Tibial artery (tissue), 4 donors: ENCODE data around the gene PHAX.
"Not testable (repeated sequence)": the region's sequence is repeated elsewhere in the genome, so short reads cannot be mapped to it uniquely, and the experiment has no call there.

Experiments used
- DNase-seq, 2 donors: peaks; one replicate each; pipeline ENCODE4 v3.0.0-alpha.2; 2019
- H3K27ac ChIP-seq, 2 donors: fragments of 200-600 bp; sonication (generic) in 1 of 2; 1 replicate in 1 of 2; 2 replicates in 1 of 2; pipeline ENCODE4 v1.5.1; 2018 to 2019; ENCODE audit warnings: mild to moderate bottlenecking in 1 of 2
- H3K27me3 ChIP-seq, 2 donors: fragments of 200-600 bp; sonication (generic) in 1 of 2; one replicate each; pipeline versions ENCODE4 v1.5.1 to v1.6.0; 2016 to 2019
- H3K36me3 ChIP-seq, 3 donors: fragments of 200-600 bp; sonication (generic) in 2 of 3; one replicate each; pipeline ENCODE4 v1.5.1; 2016 to 2019; ENCODE audit warnings: mild to moderate bottlenecking in 2 of 3
- H3K4me1 ChIP-seq, 4 donors: fragments of 200-600 bp; sonication (generic) in 2 of 4; 1 replicate in 3 of 4; 2 replicates in 1 of 4; pipeline ENCODE4 v1.5.1; 2016 to 2019
- H3K4me3 ChIP-seq, 2 donors: fragments of 200-600 bp; sonication (generic) in 1 of 2; 1 replicate in 1 of 2; 2 replicates in 1 of 2; pipeline ENCODE4 v1.5.1; 2018 to 2019; ENCODE audit warnings: mild to moderate bottlenecking in 2 of 2
- H3K9me3 ChIP-seq, 3 donors: fragments of 200-600 bp; sonication (generic) in 1 of 3; one replicate each; pipeline ENCODE4 v1.5.1; 2016 to 2019
- intact Hi-C: fragments of 100-400 bp; cut with DNase I; formaldehyde crosslinking; loops from one replicate; pipeline ENCODE4 v1.15.0; 2023; ENCODE audit warnings: low total_unique reads
- TF ChIP-seq, protein P1 (sequence below), 2 experiments: fragments of 200-600 bp in 1 of 2; fragments of 450-650 bp in 1 of 2; IDR thresholded peaks; one replicate each; pipeline ENCODE4 v1.5.1; 2017 to 2019; ENCODE audit warnings: antibody characterized with exemption in 2 of 2, mild to moderate bottlenecking in 1 of 2, moderate library complexity in 1 of 2

Gene PHAX

DNA sequence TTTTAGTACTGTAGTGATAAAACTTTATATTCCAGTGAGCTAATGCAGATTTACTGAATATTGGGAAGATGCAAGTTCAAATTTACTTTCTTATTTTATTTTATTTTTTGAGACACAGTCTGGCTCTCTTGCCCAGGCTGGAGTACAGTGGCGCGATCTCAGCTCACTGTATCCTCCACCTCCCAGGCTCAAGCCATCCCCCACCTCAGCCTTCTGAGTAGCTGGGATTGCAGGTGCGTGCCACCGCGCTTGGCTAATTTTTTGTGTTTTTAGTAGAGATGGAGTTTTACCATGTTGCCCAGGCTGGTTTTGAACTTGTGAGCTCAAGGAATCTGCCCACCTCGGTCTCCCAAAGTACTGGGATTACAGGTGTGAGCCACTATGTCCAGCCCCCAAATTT, 9.9 kb downstream of the PHAX start:
- Histone ChIP-seq H3K4me1 (peaks cover 0 to 19% (median 4%) of the 10 kb centered on the region in 4 donors), H3K9me3 (no peaks in the 10 kb centered on the region), H3K4me3 (no peak overlapping the region), H3K27ac (no peak overlapping the region), H3K27me3 (no peaks in the 10 kb centered on the region), H3K36me3 (peaks cover 41 to 76% (median 44%) of the 10 kb centered on the region in 3 donors)
- DNase-seq, result no peak
- intact Hi-C loops, result no loop called here
- TF ChIP-seq, protein P1, sequence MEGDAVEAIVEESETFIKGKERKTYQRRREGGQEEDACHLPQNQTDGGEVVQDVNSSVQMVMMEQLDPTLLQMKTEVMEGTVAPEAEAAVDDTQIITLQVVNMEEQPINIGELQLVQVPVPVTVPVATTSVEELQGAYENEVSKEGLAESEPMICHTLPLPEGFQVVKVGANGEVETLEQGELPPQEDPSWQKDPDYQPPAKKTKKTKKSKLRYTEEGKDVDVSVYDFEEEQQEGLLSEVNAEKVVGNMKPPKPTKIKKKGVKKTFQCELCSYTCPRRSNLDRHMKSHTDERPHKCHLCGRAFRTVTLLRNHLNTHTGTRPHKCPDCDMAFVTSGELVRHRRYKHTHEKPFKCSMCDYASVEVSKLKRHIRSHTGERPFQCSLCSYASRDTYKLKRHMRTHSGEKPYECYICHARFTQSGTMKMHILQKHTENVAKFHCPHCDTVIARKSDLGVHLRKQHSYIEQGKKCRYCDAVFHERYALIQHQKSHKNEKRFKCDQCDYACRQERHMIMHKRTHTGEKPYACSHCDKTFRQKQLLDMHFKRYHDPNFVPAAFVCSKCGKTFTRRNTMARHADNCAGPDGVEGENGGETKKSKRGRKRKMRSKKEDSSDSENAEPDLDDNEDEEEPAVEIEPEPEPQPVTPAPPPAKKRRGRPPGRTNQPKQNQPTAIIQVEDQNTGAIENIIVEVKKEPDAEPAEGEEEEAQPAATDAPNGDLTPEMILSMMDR (IDR thresholded peaks at IDR 0.05), result no peak

DNA sequence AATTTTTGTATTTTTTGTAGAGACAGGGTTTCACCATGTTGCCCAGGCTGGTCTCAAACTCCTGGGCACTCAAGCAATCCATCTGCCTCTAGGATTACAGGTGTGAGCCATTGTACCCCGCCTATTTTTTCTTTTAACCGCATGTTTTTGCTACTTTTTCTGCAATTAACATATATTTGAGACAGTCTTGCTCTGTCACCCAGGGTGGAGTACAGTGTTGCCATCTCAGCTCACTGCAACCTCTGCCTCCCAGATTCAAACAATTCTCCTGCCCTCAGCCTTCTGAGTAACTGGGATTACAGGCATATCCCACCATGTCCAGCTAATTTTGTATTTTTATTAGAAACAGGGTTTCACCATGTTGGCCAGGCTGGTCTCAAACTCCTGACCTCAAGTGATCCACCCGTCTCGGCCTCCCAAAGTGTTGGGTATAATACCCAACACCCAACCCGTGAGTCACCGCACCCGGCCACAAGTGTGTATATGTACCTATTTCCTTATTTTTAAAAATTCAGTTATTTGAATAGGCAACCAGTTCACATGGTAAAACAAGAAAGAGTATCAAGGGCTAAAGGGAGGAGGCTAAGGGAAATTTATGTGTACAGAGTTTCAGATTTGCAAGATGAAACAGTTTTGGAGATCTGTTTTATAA, 13.3 kb downstream of the PHAX start:
- Histone ChIP-seq H3K9me3 (no peaks in the 10 kb centered on the region), H3K4me3 (no peak overlapping the region), H3K4me1 (no peaks in the 10 kb centered on the region), H3K36me3 (peaks cover 36 to 74% (median 48%) of the 10 kb centered on the region in 3 donors), H3K27me3 (no peaks in the 10 kb centered on the region), H3K27ac (no peak overlapping the region)
- intact Hi-C loops, result no loop called here
- no peak for DNase-seq
- TF ChIP-seq, protein P1 (IDR thresholded peaks at IDR 0.05), result no peak

DNA sequence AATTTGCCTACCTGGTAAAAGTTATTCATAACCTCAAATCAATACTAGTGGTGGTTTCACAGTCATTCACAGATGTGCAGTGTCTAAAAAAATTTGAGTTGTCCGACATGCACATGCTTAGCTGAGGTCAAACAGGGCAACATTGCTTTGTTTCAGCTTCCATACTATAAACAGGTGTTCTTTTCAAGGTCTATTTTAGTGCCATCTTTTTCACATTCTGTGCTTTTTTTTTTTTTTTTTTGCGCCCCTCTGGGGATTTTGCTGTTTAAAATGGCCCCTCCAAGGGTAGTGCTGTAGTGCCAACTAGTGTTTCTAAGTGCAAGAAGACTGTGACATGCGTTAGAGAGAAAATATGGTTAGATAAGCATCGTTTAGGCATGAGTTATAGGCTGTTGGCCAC, 14.5 kb downstream of the PHAX start:
- intact Hi-C loops, result no loop called here
- peaks cover 38 to 74% (median 51%) of the 10 kb centered on the region in 3 donors for H3K36me3 ChIP-seq
- H3K27ac ChIP-seq, result no peak overlapping the region
- H3K9me3 ChIP-seq, result no peaks in the 10 kb centered on the region
- no peaks in the 10 kb centered on the region for H3K4me1 ChIP-seq
- no peak overlapping the region for H3K4me3 ChIP-seq
- no peaks in the 10 kb centered on the region for H3K27me3 ChIP-seq
- no peak for DNase-seq
- TF ChIP-seq, protein P1 (IDR thresholded peaks at IDR 0.05), result no peak

DNA sequence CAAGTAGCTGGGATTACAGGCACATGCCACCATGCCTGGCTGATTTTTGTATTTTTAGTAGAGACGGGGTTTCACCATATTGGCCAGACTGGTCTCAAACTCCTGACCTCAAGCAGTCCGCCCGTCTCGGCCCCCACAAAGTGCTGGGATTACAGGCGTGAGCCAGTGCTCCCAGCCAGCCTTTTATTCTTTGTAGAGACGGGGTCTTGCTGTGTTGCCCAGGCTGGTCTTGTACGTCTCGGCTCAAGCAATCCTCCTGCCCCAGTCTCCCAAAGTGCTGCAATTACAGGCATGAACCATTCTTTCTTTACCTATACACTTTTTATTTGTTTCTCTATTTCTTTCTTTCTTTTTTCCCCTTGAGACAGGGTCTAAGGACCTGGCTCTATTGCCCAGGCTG, 16.9 kb downstream of the PHAX start:
- H3K36me3 ChIP-seq, result peaks cover 44 to 68% (median 47%) of the 10 kb centered on the region in 3 donors
- H3K27me3 ChIP-seq, result not testable (repeated sequence)

DNA sequence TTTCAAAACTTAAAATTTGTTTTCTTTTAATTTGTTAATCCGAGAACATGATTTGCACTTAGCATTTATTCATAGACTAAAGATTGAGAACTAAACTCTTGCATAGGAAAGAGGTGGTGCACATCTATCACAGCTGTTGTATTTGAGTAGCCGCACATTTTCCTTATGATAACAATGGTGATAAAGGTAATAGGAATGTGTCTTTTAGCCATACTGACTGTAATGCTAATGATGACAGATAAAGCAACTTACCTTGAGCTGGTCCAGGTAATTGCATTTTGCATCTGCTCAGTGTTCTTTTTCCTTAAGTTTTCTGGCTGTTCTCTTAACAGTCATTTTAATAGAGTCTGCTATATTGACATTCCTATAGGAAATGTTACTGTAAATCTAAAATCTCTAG, 19.0 kb downstream of the PHAX start:
- intact Hi-C loops, result no loop called here
- no peak for DNase-seq
- H3K36me3 ChIP-seq, result peaks cover 37 to 61% (median 42%) of the 10 kb centered on the region in 3 donors

More for the DNA sequence above, 16.9 kb downstream of the PHAX start:
- H3K4me1 ChIP-seq, DNase-seq, H3K4me3 ChIP-seq, H3K27ac ChIP-seq, H3K9me3 ChIP-seq, intact Hi-C loops: not testable (repeated sequence)

DNA sequence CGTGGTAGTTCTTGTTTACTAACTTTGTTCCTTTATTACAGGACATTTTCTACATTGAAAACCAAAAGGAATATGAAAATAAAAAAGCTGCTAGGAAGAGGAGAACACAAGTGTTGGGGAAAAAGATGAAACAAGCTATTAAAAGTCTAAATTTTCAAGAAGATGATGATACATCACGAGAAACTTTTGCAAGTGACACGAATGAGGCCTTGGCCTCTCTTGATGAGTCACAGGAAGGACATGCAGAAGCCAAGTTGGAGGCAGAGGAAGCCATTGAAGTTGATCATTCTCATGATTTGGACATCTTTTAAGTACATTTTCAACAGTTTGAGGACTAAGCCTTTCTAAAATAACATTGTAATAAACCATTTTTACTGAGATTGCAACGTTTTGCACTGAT, 23.8 kb downstream of the PHAX start:
- Histone ChIP-seq H3K4me3 (no peak overlapping the region), H3K4me1 (peaks cover 0 to 13% (median 0%) of the 10 kb centered on the region in 4 donors), H3K9me3 (no peaks in the 10 kb centered on the region), H3K27ac (peak overlapping the region in 1 of 2 donors; percentile 28), H3K27me3 (no peaks in the 10 kb centered on the region), H3K36me3 (peaks cover 28 to 60% (median 37%) of the 10 kb centered on the region in 3 donors)
- TF ChIP-seq, protein P1 (IDR thresholded peaks at IDR 0.05), result no peak
- DNase-seq, result peak in 1 of 2 donors; percentile 35
- intact Hi-C loops, result no loop called here

More for the DNA sequence above, 19.0 kb downstream of the PHAX start:
- Histone ChIP-seq H3K4me3 (no peak overlapping the region), H3K27me3 (no peaks in the 10 kb centered on the region), H3K4me1 (peaks cover 0 to 12% (median 0%) of the 10 kb centered on the region in 4 donors), H3K27ac (no peak overlapping the region), H3K9me3 (no peaks in the 10 kb centered on the region)
- TF ChIP-seq, protein P1 (IDR thresholded peaks at IDR 0.05), result no peak
